Esophagus (tissue), 2 donors: ENCODE measurements around the gene ST7. TPM values are rescaled to one million over a fixed set of nuclear protein-coding genes. Genes with fewer than 3 reads are reported as not detected.

Experiments
- H3K27ac ChIP-seq, 2 donors: one replicate each; pipeline ENCODE4 v1.5.1; 2013; ENCODE audit warnings: low read depth in 2 of 2, mild to moderate bottlenecking in 2 of 2, inconsistent platforms in 1 of 2, low read length in 1 of 2, moderate library complexity in 1 of 2
- H3K27me3 ChIP-seq, 2 donors: one replicate each; pipeline ENCODE4 v1.6.1; 2013; ENCODE audit warnings: low read length in 2 of 2, control low read depth in 1 of 2, mild to moderate bottlenecking in 1 of 2; ENCODE audit not compliant: insufficient read depth in 2 of 2, control insufficient read depth in 1 of 2
- H3K36me3 ChIP-seq, 2 donors: one replicate each; pipeline ENCODE4 v1.6.1; 2013; ENCODE audit warnings: low read length in 1 of 2; ENCODE audit not compliant: control insufficient read depth in 2 of 2, insufficient read depth in 2 of 2
- H3K4me1 ChIP-seq, 2 donors: one replicate each; pipeline ENCODE4 v1.6.1; 2013; ENCODE audit warnings: low read length in 1 of 2; ENCODE audit not compliant: control insufficient read depth in 2 of 2, insufficient read depth in 2 of 2
- H3K4me3 ChIP-seq, 2 donors: one replicate each; pipeline ENCODE4 v1.5.1; 2013; ENCODE audit warnings: low read length in 2 of 2, mild to moderate bottlenecking in 2 of 2, low read depth in 1 of 2, moderate library complexity in 1 of 2
- H3K9me3 ChIP-seq, 2 donors: one replicate each; pipeline ENCODE4 v1.6.1; 2013; ENCODE audit warnings: mild to moderate bottlenecking in 2 of 2, low read depth in 1 of 2, low read length in 1 of 2, moderate library complexity in 1 of 2; ENCODE audit not compliant: control insufficient read depth in 2 of 2, insufficient read depth in 1 of 2
- WGBS, 2 donors: extraction: QIAGEN DNeasy Blood & Tissue Kit; methylation state at CpG; one replicate each; pipeline ENCODE4 v1.1.7; 2013; 5-methylcytosine and 5-hydroxymethylcytosine counted together
- polyA plus RNA-seq, 2 donors: library from polyadenylated mRNA; stranded (reverse); fragments of 200-250 nt; gene quantifications; one replicate each; pipeline ENCODE4 v1.2.3, GENCODE V29; 2013
- donor health status: healthy with polysubstance abuse.
- donor health status: Bipolar disorder and iron deficiency.

ST7 gene
- polyA plus RNA-seq, 2 donors: 4.3 to 7.4 TPM

DNA sequence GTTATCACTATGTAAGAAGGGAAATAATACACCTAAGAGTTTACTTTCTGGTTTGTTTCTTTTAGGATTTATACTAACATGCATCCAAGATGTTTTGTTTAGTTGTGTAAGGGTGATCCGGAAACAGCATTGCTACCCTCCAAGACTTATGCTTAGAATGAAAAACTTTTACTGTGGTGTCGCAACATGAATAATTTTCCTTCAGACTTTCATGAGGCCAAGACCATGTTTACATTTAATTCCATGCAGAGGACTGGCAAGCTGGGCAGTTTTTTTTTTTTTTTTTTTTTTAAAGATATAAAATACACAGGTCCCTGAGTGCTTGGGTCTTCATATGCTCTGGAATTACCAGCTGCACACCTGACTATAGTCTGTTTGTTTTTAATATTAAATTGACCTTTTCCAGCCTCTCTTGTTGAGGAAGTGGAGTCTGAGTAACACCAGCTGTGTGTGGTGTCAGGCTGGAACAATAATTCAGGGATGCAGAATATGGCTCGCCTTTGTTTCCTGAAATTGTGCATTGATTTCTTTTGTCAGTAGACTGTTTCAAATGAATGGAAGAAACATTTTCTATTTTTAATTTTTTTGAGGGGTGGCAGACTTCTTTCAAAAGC, 81.7 kb downstream of the ST7 start:
- no peaks in the 10 kb centered on the region for H3K9me3 ChIP-seq
- H3K4me3 ChIP-seq: no peak overlapping the region
- H3K4me1 ChIP-seq: no peaks in the 10 kb centered on the region
- WGBS, 2 donors: 47 to 49% methylated on average over 3 of the region's 3 CpGs
- no peaks in the 10 kb centered on the region for H3K27me3 ChIP-seq
- no peaks in the 10 kb centered on the region for H3K36me3 ChIP-seq
- no peak overlapping the region for H3K27ac ChIP-seq

DNA sequence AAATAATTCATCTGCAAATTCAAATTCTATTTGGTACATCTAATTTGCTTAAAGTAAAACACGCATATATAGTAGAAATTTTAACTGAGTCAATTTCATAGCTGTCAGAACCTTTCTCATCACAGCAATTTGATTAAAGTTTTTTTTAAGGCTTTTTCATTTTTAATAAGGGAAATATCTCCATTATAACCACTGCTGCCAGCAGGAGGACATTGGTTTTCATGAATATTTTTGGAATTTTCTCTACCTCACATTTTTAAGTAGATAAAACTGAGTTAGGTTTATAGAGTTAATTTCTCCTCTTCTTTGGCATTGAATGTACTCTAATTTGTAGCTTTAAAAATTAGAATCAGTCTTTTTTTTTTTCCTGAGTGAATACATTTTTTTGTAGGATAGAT, 82.2 kb downstream of the ST7 start:
- no peaks in the 10 kb centered on the region for H3K27me3 ChIP-seq
- 92 to 98% methylated on average over 1 of the region's 1 CpG for WGBS, 2 donors

DNA sequence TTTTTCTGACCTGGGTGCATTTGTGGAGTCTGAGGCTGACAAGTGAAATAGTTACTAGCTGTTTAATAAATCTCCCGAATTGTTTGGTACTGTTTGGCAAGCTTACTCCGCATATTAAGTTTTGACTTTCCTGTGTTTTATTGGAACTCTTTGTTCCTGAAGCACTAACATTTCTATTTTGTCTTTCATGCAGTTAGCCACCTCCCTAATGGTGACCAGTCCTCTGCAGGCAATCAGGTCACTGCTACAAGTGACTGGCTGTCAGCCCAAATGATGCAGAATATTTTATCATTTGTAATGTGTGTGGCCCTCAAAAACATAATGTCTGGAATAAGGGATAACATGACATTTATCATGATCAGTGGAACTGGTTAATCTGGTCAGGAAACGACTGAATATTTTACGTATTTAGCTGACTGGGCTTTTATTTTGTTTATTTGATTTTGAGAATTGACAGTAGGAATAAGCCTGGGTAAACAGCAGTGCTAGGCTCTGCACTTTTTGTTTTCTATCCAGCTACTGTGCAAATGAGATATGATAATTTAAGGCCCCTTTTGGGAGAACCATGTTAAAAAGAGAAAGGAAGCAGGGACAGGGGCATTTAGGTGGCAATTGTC, 82.9 kb downstream of the ST7 start:
- WGBS, 2 donors: 48 to 65% methylated on average over 4 of the region's 4 CpGs
- H3K9me3 ChIP-seq: no peaks in the 10 kb centered on the region
- H3K27me3 ChIP-seq: no peaks in the 10 kb centered on the region
- H3K36me3 ChIP-seq: no peaks in the 10 kb centered on the region
- no peak overlapping the region for H3K27ac ChIP-seq
- no peak overlapping the region for H3K4me3 ChIP-seq
- H3K4me1 ChIP-seq: no peaks in the 10 kb centered on the region

More for the DNA sequence above, 82.2 kb downstream of the ST7 start:
- no peaks in the 10 kb centered on the region for H3K9me3 ChIP-seq
- H3K4me1 ChIP-seq: no peaks in the 10 kb centered on the region
- no peak overlapping the region for H3K27ac ChIP-seq
- no peaks in the 10 kb centered on the region for H3K36me3 ChIP-seq
- no peak overlapping the region for H3K4me3 ChIP-seq

DNA sequence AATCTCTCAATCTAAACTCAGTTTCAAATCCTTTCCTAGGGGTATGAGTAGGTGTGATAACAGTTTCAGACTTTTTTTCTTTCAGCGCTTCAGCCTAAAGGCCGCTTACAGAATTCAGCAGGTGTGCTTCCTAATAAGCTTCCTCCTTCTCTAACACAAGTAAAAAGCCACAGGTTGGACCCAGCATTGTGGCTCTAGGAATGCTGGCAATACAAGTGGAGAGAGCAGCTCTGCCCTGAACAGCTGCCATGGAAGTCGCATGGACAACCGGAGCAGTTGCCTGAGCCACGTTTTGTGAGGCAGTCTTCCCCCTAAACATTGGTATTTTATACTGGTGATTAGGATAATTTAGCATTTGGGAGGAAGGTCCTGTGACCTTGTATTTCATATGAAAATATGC, 83.5 kb downstream of the ST7 start:
- H3K4me3 ChIP-seq: no peak overlapping the region
- H3K27me3 ChIP-seq: no peaks in the 10 kb centered on the region
- H3K36me3 ChIP-seq: no peaks in the 10 kb centered on the region
- H3K9me3 ChIP-seq: no peaks in the 10 kb centered on the region
- 89 to 93% methylated on average over 5 of the region's 5 CpGs for WGBS, 2 donors
- no peak overlapping the region for H3K27ac ChIP-seq
- no peaks in the 10 kb centered on the region for H3K4me1 ChIP-seq

DNA sequence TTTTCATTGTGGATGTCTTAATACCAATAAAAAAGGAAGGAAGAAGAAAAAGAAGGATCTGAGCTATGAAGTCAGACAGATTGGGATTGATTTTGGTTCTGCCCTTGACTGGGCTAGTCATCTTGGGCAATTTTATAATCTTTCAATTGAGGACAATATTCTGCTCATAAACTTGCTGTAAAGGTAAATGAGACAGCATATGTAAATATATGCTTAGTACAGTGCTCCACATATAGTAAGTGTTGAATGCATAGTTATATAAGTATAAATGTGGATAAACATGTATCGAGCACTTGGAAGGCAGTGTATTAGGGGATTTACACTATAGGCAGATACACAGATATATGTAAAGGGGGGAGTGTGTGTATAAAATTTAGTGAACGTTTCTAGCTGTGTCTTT, 85.1 kb downstream of the ST7 start:
- no peak overlapping the region for H3K4me3 ChIP-seq
- no peaks in the 10 kb centered on the region for H3K27me3 ChIP-seq
- WGBS, 2 donors: 77 to 79% methylated on average over 2 of the region's 2 CpGs
- H3K27ac ChIP-seq: no peak overlapping the region
- no peaks in the 10 kb centered on the region for H3K4me1 ChIP-seq
- H3K9me3 ChIP-seq: no peaks in the 10 kb centered on the region
- no peaks in the 10 kb centered on the region for H3K36me3 ChIP-seq

DNA sequence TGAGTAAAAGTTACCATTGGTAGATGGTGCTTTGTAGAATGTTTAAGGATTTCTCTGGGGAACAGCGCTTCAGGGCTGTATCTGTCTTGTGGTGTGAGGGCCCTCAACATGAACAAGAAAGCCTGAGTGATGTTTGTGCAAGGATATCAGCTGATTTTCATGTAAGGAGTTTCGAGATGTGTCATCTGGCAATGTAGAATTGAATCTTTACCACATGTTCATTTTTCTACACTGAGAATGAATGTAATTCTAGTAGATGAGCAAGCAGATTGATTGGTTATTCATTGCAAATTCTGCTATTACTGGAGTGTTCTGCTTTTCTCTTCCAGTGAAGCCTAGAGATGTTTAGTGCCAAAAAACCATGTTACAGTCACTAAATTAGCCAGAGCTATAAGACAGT, 87.7 kb downstream of the ST7 start:
- H3K4me1 ChIP-seq: no peaks in the 10 kb centered on the region
- no peaks in the 10 kb centered on the region for H3K9me3 ChIP-seq
- no peaks in the 10 kb centered on the region for H3K27me3 ChIP-seq
- H3K4me3 ChIP-seq: no peak overlapping the region
- H3K27ac ChIP-seq: no peak overlapping the region
- no peaks in the 10 kb centered on the region for H3K36me3 ChIP-seq
- 85 to 86% methylated on average over 2 of the region's 2 CpGs for WGBS, 2 donors

DNA sequence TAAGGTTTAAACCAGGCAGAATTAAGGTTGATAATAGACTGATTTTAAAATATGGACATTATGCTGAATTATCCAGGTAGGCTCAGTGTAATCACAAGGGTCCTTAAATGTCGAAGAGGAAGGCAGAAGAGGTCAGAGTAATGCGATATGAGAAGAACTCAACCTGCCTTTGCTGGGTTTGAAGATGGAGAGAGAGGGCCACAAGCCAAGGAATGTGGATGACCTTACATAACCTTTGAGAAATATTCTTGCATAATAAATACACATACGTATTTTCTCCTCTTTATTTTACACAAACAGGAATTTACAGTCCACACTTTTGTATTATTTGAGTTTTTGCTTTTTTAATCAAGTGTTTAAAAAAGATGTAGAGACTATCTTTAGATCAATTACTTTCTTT, 88.5 kb downstream of the ST7 start:
- no peak overlapping the region for H3K27ac ChIP-seq
- H3K4me3 ChIP-seq: no peak overlapping the region
- H3K27me3 ChIP-seq: no peaks in the 10 kb centered on the region
- no peaks in the 10 kb centered on the region for H3K9me3 ChIP-seq
- WGBS, 2 donors: 80 to 85% methylated on average over 3 of the region's 3 CpGs
- no peaks in the 10 kb centered on the region for H3K4me1 ChIP-seq
- no peaks in the 10 kb centered on the region for H3K36me3 ChIP-seq

DNA sequence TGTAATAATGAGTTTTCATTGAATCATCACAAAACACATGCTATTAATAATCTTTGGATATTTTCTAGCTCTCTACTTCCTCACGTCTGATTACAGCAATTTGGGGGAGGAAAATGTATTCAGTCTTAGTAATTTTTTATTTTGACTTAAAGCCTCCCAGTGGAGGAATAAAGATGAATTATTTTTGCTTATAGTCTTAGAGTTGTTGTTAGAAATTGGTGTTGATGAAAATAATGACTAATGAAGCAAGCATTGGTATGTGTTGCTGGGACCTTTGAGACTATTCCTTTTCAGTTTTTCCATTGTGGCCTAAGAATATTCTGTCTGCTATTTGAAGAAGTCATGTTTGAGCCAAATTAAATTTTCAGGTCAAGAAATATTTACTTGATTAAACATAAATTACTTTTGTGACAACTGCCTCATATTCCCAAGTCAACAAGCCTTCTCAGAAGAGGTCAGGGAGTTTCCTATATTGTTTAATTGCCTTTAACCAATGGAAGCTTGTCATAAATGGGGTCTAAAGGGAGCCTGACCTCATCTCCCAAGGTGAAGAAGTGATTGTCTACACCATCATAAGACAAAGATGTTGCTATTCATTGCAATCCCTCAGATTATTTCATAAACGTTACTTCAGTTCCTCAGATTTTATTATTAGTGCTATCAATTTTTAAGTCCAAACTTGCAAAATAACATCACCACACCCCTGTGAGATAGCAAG, 90.0 kb downstream of the ST7 start:
- no peaks in the 10 kb centered on the region for H3K27me3 ChIP-seq
- H3K36me3 ChIP-seq: no peaks in the 10 kb centered on the region
- H3K9me3 ChIP-seq: no peaks in the 10 kb centered on the region
- H3K27ac ChIP-seq: no peak overlapping the region
- H3K4me3 ChIP-seq: no peak overlapping the region
- no peaks in the 10 kb centered on the region for H3K4me1 ChIP-seq
- 48 to 56% methylated on average over 2 of the region's 2 CpGs for WGBS, 2 donors

DNA sequence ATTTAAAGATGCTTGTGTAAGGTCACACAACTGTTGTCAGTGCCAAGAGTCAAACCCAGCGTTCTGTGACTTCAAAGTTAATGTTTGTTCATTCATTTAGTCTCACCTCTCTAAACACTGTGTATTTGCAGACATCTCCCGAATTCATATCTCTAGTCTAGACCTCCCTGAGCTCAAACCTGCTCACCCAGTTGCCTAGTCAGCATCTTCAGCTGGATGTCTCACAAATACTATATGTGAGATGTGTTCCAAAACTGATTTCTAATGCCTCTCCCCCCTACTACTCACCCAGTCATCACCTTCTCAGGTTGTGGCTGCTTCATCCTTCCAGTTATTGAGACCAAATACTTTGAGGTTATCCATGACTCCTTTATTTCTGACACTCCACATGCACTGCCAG, 91.4 kb downstream of the ST7 start:
- 76 to 90% methylated on average over 2 of the region's 2 CpGs for WGBS, 2 donors
- no peaks in the 10 kb centered on the region for H3K9me3 ChIP-seq
- no peaks in the 10 kb centered on the region for H3K27me3 ChIP-seq
- H3K4me3 ChIP-seq: no peak overlapping the region
- no peaks in the 10 kb centered on the region for H3K4me1 ChIP-seq
- H3K36me3 ChIP-seq: no peaks in the 10 kb centered on the region
- H3K27ac ChIP-seq: no peak overlapping the region
